Measurements from ENCODE around the gene NEK6. TPM values are rescaled to one million over a fixed set of nuclear protein-coding genes. Genes with fewer than 3 reads are reported as not detected.
A peak's percentile ranks its signal among the peaks of the same experiment; 100 is the strongest.

NEK6 gene
- polyA plus RNA-seq, 6 donors from 2014 or later, result 4.5 to 15.2 (median 8.0) TPM

DNA sequence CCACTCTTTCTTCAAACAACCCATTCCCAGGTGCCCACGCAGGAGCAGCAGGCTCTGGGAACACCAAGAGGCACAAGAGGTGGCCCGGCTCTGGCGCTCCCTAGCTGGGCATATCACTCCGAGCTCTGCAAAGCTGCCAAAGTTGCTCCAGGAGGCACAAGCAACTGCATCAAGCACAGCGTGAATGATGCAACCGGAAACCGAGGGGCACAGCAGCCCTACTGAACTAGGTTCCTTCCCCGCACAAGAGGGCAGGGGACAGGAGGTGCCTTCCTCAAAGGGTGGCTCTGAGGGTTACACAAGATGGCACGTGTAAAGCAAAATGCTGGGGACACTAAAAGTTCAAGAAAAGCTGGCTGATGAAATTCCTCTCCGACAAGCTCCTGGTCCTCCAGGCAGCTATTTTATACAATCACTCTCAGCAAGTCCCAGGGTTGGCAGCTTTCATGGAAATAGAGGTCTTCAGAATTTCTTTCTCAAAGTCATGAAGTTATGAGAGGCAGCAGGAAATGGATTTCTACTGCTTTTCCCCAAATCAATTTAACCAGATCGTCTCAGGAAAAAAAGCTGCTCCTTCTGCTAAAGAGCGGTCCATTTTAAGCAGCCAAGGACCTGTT, 134.6 kb downstream of the NEK6 start:
- peaks cover 4 to 6% of the 10 kb centered on the region in 2 donors for H3K36me3 Mint-ChIP-seq
- H3K4me3 Mint-ChIP-seq, result no peak overlapping the region
- H3K27me3 Mint-ChIP-seq, result no peaks in the 10 kb centered on the region
- H3K27ac Mint-ChIP-seq, result peak overlapping the region in 1 of 6 donors; percentile 30
- H3K9me3 Mint-ChIP-seq, result no peaks in the 10 kb centered on the region
- peaks cover 32 to 49% (median 46%) of the 10 kb centered on the region in 3 donors for H3K4me1 Mint-ChIP-seq
- no peak for DNase-seq
- no peak for ATAC-seq (ENCODE audit: low read depth in 2 of 2)

DNA sequence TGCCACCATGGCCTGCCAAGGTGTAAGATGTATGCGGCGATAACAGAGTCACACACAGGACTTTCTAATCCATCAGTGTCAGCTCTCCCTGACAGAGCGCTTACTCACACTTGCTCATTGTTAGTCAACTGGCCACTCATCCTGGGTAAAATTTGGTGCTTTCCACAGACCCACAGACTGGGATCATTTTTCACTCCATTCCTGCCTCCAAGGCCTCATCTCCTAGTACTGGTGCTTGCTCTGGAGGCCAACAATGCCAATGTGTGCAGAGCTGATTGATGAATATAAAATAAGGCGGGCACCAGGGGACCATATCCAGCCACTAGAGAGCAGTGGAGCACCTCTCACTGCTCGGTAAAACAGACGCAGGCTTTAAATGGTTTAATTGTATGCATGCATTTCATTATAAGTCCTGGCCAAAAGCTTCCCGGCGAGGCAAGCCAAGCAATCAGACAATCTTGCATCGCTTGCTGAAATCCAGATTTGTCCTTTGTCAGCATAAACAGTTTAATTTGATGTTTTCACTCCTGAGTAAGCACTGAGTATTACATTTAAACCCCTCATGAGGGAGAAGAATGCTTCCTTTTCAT, 135.2 kb downstream of the NEK6 start:
- no peak for ATAC-seq (ENCODE audit: low read depth in 2 of 2)
- Mint-ChIP-seq H3K9me3 (no peaks in the 10 kb centered on the region), H3K36me3 (peaks cover 4 to 6% of the 10 kb centered on the region in 2 donors), H3K27me3 (no peaks in the 10 kb centered on the region), H3K4me1 (peaks cover 27 to 44% (median 40%) of the 10 kb centered on the region in 3 donors), H3K27ac (no peak overlapping the region), H3K4me3 (no peak overlapping the region)
- no peak for DNase-seq

DNA sequence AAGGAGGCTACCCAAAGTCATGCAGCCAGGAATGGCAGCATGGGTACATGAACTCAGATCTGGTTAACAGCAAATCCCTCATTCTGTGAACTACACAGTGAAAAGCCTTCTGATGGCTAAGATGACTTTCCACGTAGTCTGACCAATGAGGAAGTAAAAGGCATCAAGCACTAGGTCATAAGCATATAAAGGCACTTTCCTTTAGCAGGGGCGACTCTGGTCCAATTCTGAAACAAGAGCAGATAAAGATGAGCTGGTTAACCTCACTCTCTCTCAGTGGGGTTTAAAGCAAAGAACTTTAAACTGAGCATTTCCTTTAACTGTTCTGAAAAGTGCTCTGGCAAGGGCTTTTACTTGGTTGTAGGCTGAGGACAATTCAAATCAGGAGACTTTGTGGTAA, 136.4 kb downstream of the NEK6 start:
- H3K27ac Mint-ChIP-seq, result peak overlapping the region in 2 of 6 donors; percentile 40 to 64
- peaks cover 23 to 35% (median 28%) of the 10 kb centered on the region in 3 donors for H3K4me1 Mint-ChIP-seq
- ATAC-seq (ENCODE audit: low read depth in 2 of 2) (no peak), DNase-seq (no peak)
- H3K9me3 Mint-ChIP-seq, result no peaks in the 10 kb centered on the region
- no peak overlapping the region for H3K4me3 Mint-ChIP-seq
- H3K27me3 Mint-ChIP-seq, result no peaks in the 10 kb centered on the region
- peaks cover 4 to 6% of the 10 kb centered on the region in 2 donors for H3K36me3 Mint-ChIP-seq

DNA sequence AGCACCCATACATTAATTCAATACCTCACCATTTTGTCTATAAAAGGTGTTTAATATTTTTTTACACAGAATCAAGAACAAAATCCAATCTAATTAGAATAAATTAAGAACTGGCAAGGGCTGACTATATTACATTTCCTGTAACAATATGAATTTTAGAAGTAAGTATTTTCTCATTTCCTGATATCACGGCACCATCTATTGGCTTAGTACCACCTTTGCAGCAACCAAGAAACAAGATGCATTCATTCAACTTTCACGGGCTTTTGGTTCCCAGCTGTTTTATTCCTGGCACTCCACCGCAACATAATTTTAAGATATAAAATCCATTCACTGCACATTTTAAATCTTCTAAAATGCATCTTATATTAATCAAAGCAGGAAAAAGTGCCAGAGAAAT, 136.8 kb downstream of the NEK6 start:
- ATAC-seq (ENCODE audit: low read depth in 2 of 2), result no peak
- peaks cover 4 to 6% of the 10 kb centered on the region in 2 donors for H3K36me3 Mint-ChIP-seq
- peaks cover 22 to 33% (median 23%) of the 10 kb centered on the region in 3 donors for H3K4me1 Mint-ChIP-seq
- H3K27ac Mint-ChIP-seq, result no peak overlapping the region
- H3K27me3 Mint-ChIP-seq, result no peaks in the 10 kb centered on the region
- H3K9me3 Mint-ChIP-seq, result no peaks in the 10 kb centered on the region
- no peak overlapping the region for H3K4me3 Mint-ChIP-seq
- DNase-seq, result no peak

DNA sequence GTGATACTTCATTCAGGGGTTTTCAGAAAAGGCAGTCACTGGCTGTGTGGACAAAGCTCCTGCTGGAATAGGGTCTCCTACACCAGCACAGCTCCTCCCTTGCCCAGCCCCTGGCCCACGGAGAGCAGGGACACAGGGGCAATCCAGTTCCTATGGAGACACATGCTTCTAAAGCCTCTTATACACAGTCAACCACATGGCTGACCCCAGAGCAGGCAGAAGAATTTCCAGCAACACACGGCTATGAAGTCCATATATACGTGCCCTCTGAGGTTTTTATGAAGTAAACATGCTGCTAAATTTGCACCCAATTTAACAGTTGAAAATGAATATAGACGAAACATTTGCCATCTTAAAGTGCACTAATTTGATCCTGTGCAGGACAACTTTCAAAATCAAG, 138.1 kb downstream of the NEK6 start:
- no peak overlapping the region for H3K4me3 Mint-ChIP-seq
- no peaks in the 10 kb centered on the region for H3K27me3 Mint-ChIP-seq
- H3K27ac Mint-ChIP-seq, result no peak overlapping the region
- no peak for ATAC-seq (ENCODE audit: low read depth in 2 of 2)
- peaks cover 21 to 35% (median 21%) of the 10 kb centered on the region in 3 donors for H3K4me1 Mint-ChIP-seq
- peaks cover 6 to 8% of the 10 kb centered on the region in 2 donors for H3K36me3 Mint-ChIP-seq
- H3K9me3 Mint-ChIP-seq, result no peaks in the 10 kb centered on the region
- DNase-seq, result no peak

DNA sequence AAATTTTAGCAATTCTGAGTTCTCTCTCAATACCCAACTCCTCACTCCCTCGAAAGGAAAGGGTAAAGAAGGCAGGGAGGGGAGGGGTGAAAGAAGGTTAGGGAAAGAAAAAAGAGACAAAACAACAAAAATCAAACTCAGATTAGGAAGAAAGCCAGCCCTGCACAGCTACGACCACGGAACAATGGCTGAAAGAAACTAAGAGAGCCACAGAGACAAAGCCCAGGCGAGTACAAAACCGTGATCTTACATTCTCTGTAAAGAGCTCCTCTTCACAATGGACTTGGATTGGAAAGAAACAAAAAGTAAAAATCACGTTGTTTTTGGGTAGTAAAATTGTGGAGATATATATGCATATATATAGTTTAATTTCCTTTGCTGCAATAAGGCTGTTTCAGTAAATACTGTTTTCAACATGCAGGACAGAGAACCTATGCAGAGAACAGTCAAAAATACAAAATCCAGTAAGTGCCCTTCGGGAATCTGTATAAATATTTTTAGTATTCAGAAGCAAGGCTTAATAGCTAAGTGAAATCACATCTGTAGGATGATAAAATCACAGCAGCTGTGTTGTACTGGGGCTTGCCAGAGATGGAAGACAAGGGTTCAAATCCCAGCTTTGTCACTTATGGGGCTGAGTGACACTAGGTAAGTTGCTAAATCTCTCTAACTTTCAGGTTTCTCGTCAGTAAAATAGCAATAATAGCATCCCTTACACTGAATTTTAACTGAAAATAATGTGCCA, 140.6 kb downstream of the NEK6 start:
- Mint-ChIP-seq H3K4me1 (peaks cover 10 to 39% (median 22%) of the 10 kb centered on the region in 3 donors), H3K27me3 (no peaks in the 10 kb centered on the region), H3K4me3 (no peak overlapping the region), H3K36me3 (peaks cover 6 to 9% of the 10 kb centered on the region in 2 donors), H3K27ac (peak overlapping the region in 1 of 6 donors; percentile 38), H3K9me3 (no peaks in the 10 kb centered on the region)
- ATAC-seq (ENCODE audit: low read depth in 2 of 2) (no peak), DNase-seq (no peak)

DNA sequence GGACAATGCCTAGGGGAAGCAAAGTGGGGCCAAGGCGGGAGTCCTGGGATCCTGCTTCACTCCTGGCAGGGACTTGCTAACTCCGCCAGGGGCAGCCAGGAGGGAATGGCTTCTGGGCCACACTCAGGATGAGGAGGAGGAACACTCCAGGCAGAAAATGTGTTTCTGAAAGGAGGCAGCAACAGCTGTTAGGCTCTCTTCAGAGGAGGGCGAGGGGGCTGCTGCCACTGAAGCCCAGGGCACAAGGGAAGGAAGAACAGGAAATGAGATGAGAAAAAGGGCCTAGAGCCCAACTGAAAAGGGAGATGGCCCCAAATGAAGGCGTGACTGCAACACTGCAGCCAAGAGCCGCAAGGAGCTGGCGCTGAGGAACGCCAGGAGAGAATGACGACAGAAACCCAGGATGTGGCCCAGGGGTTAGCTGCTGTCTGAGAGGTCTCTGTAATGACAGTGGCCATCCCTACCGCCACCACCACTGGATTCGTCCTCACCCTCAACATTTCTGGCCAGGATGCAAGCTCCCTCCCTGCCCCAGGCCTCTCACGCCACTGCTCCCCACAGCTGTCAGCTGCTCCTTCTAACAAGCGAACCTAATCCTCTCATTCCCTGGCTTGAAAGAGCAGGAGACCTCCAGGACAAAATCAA, 141.7 kb downstream of the NEK6 start:
- Mint-ChIP-seq H3K4me3 (peak overlapping the region in 1 of 8 donors; percentile 77), H3K27ac (peak overlapping the region in 1 of 6 donors; percentile 32), H3K36me3 (peaks cover 6 to 9% of the 10 kb centered on the region in 2 donors), H3K27me3 (no peaks in the 10 kb centered on the region), H3K4me1 (peaks cover 10 to 39% (median 22%) of the 10 kb centered on the region in 3 donors), H3K9me3 (no peaks in the 10 kb centered on the region)
- ATAC-seq (ENCODE audit: low read depth in 2 of 2), result no peak
- DNase-seq, result no peak

DNA sequence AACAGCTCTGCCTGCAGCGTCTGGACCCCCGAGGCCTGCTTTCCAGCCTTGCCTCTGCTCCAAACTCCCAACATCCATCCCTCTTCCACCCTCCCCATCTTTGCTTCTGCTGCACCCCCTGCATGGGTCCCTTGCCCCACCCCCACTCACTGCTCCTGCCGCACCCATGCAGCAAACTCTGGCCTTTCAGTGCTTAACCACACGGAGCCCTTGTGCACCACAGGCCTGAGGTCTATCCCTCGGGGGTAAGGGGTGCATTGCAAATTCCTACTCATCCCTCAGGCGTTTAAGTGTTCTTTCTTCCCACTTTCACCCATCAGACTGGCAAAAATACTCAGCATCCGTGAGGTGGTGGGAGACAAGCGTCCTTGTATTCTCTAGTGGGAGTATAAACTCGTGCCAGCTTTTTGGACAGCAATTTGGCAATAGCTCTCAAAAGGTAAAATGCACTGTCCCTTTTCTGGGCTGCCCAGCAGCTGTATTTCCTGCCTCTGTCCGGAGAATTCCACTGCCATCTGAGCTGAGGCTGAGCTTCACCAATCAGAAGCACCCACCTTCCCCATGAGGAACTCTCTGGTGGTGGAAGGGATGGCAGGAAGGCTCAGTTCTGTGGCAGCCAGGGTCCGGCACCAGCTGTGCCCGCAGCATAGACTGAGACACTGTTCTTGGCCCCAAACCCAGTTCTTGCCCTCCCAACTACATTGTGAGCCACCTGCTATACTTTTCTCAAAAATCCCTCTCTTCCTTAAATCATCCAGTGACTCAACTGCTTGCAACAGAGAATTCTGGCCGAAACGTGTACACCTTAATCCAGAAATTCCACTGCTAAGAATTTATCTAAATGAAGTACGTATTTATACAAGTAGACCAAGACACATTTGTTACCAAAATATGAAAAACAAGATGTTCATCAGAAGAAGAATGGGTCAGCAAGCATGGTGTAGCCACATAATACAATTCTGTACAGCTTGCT, 142.5 kb downstream of the NEK6 start:
- no peaks in the 10 kb centered on the region for H3K9me3 Mint-ChIP-seq
- no peaks in the 10 kb centered on the region for H3K27me3 Mint-ChIP-seq
- DNase-seq, result no peak
- H3K4me1 Mint-ChIP-seq, result peaks cover 10 to 34% (median 22%) of the 10 kb centered on the region in 3 donors
- no peak overlapping the region for H3K4me3 Mint-ChIP-seq
- H3K36me3 Mint-ChIP-seq, result peaks cover 6 to 13% of the 10 kb centered on the region in 2 donors
- ATAC-seq (ENCODE audit: low read depth in 2 of 2), result no peak
- H3K27ac Mint-ChIP-seq, result peak overlapping the region in 1 of 6 donors; percentile 32

Other genes starting within 250 kb of the NEK6 start
- under 1 TPM in 1 of 6 donors, not detected in 5; 0.27 TPM for gene LHX2, start 246.2 kb upstream of the NEK6 start, polyA plus RNA-seq (ENCODE audit: low read depth in 6 of 6)
- 100 to 1,000 TPM; 161 to 213 (median 179) TPM for gene PSMB7, start 157.5 kb downstream of the NEK6 start, polyA plus RNA-seq (ENCODE audit: low read depth in 6 of 6)
- not detected for gene ADGRD2, start 192.5 kb downstream of the NEK6 start, polyA plus RNA-seq (ENCODE audit: low read depth in 6 of 6)
- not detected for gene NR5A1, start 249.4 kb downstream of the NEK6 start, polyA plus RNA-seq (ENCODE audit: low read depth in 6 of 6)